Measurements from ENCODE around the gene RNF32.

DNA sequence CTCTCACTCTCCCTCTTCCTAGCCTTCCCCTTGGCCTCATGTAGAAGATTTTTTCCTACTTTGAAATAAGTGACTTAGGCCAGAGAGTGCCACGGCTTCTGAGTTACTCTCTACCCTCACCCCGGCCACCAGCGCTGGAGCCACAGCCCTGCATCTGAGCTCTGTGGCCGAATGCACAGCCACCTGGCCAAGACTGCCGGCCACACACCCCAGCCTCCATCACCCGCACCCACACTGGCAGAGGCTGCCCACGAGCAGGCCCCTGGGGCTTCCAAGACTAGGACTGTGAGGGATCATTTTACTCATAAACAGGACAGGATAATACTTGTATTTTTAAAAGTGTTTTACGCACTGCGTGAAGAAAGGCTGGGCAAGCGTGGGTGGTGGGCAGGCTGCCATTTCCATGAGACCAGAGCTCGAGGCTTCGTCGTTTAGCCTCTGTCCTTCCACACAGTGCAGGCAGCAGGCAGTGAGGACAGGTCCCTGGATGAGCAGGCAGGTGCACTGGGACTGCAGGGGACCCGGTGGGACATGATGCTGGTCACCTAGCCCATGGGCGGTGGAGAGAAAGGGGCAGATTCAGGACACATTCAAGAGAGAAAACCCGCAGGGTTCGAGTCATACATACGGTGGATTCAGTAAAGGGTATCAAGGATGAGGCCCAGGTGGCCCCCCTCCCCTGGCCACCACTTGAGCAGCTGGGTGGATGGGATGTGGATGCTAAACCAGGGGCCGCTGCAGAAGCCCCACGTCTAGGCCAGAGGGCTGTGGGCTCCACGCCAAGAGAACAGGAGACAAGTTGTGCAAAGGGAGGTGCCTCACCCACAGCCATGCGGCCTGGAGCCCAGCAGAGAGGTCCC is 35.5 kb upstream of the RNF32 start:
- no peak for TF ChIP-seq POLR2A (IDR thresholded peaks at IDR 0.05; ENCODE audit: low read length)
- TF ChIP-seq GATA1 (IDR thresholded peaks at IDR 0.05; ENCODE audit: low read depth, low read length): no peak
